ENCODE results near the gene C11orf86. TPM values are rescaled to one million over a fixed set of nuclear protein-coding genes. Genes with fewer than 3 reads are reported as not detected.

C11orf86 gene
- total RNA-seq, 1 donor from 2014 or later, result not detected

GRCh38 chr11:66937193-66937733, 37.8 kb upstream of the C11orf86 start:
- Histone ChIP-seq H3K27ac (ENCODE audit: low read depth, low read length) (no peak overlapping the region), H3K4me3 (ENCODE audit: insufficient read depth, low read depth, low read length) (no peak overlapping the region), H3K4me2 (ENCODE audit: low read length) (no peak overlapping the region), H3K9me3 (ENCODE audit: insufficient read depth, low read depth, low read length) (no peaks in the 10 kb centered on the region), H4K20me1 (ENCODE audit: insufficient read depth, low read length) (peaks cover 14% of the 10 kb centered on the region), H3K9ac (ENCODE audit: low read length) (no peak overlapping the region), H3K27me3 (ENCODE audit: insufficient read depth, low read length) (no peaks in the 10 kb centered on the region), H2AFZ (ENCODE audit: low read depth, low read length) (no peak overlapping the region), H3K79me2 (ENCODE audit: insufficient read depth, low read length) (no peaks in the 10 kb centered on the region), H3K36me3 (ENCODE audit: insufficient read depth, low read length) (no peaks in the 10 kb centered on the region), H3K4me1 (ENCODE audit: insufficient read depth, low read length) (peaks cover 3% of the 10 kb centered on the region)
- FAIRE-seq (no peak), DNase-seq (ENCODE audit: low read depth) (no peak)
- peaks cover 7% of the 10 kb centered on the region for H3K9me3 Mint-ChIP-seq (ENCODE audit: unreplicated experiment)
- H3K36me3 Mint-ChIP-seq (ENCODE audit: low read depth, unreplicated experiment), result no peaks in the 10 kb centered on the region
- no peak overlapping the region for H3K27ac Mint-ChIP-seq (ENCODE audit: unreplicated experiment)
- TF ChIP-seq CTCF (IDR thresholded peaks at IDR 0.05; ENCODE audit: insufficient read depth, low read depth, low read length) (no peak), EZH2 (IDR thresholded peaks at IDR 0.05; ENCODE audit: insufficient read depth, low read length) (no peak)
- peaks cover 3% of the 10 kb centered on the region for H3K27me3 Mint-ChIP-seq (ENCODE audit: low read depth, unreplicated experiment)
- H3K4me3 Mint-ChIP-seq (ENCODE audit: unreplicated experiment), result no peak overlapping the region
- peaks cover 5% of the 10 kb centered on the region for H3K4me1 Mint-ChIP-seq (ENCODE audit: low read depth, unreplicated experiment)

GRCh38 chr11:66938582-66939135, 36.4 kb upstream of the C11orf86 start:
- H3K4me1 Mint-ChIP-seq (ENCODE audit: low read depth, unreplicated experiment), result peaks cover under 1% of the 10 kb centered on the region
- H3K4me1 ChIP-seq (ENCODE audit: insufficient read depth, low read length), result peaks cover under 1% of the 10 kb centered on the region
- no peaks in the 10 kb centered on the region for H3K36me3 Mint-ChIP-seq (ENCODE audit: low read depth, unreplicated experiment)
- TF ChIP-seq EZH2 (IDR thresholded peaks at IDR 0.05; ENCODE audit: insufficient read depth, low read length) (no peak), CTCF (IDR thresholded peaks at IDR 0.05; ENCODE audit: insufficient read depth, low read depth, low read length) (no peak)
- H3K27ac ChIP-seq (ENCODE audit: low read depth, low read length), result no peak overlapping the region
- H3K9ac ChIP-seq (ENCODE audit: low read length), result no peak overlapping the region
- H3K9me3 ChIP-seq (ENCODE audit: insufficient read depth, low read depth, low read length), result no peaks in the 10 kb centered on the region
- H3K36me3 ChIP-seq (ENCODE audit: insufficient read depth, low read length), result no peaks in the 10 kb centered on the region
- H3K9me3 Mint-ChIP-seq (ENCODE audit: unreplicated experiment), result peaks cover 7% of the 10 kb centered on the region
- H3K27me3 ChIP-seq (ENCODE audit: insufficient read depth, low read length), result no peaks in the 10 kb centered on the region
- no peak overlapping the region for H3K4me3 ChIP-seq (ENCODE audit: insufficient read depth, low read depth, low read length)
- H3K27ac Mint-ChIP-seq (ENCODE audit: unreplicated experiment), result no peak overlapping the region
- FAIRE-seq, result no peak
- H3K4me2 ChIP-seq (ENCODE audit: low read length), result no peak overlapping the region
- no peak overlapping the region for H2AFZ ChIP-seq (ENCODE audit: low read depth, low read length)
- H3K4me3 Mint-ChIP-seq (ENCODE audit: unreplicated experiment), result no peak overlapping the region
- H3K27me3 Mint-ChIP-seq (ENCODE audit: low read depth, unreplicated experiment), result peaks cover 2% of the 10 kb centered on the region
- H4K20me1 ChIP-seq (ENCODE audit: insufficient read depth, low read length), result peaks cover 10% of the 10 kb centered on the region
- no peaks in the 10 kb centered on the region for H3K79me2 ChIP-seq (ENCODE audit: insufficient read depth, low read length)
- no peak for DNase-seq (ENCODE audit: low read depth)

GRCh38 chr11:66950112-66950535, 25.0 kb upstream of the C11orf86 start:
- H3K4me1 ChIP-seq (ENCODE audit: insufficient read depth, low read length), result peaks cover 11% of the 10 kb centered on the region
- H3K36me3 ChIP-seq (ENCODE audit: insufficient read depth, low read length), result no peaks in the 10 kb centered on the region
- no peaks in the 10 kb centered on the region for H3K27me3 ChIP-seq (ENCODE audit: insufficient read depth, low read length)
- peaks cover 13% of the 10 kb centered on the region for H3K4me1 Mint-ChIP-seq (ENCODE audit: low read depth, unreplicated experiment)
- no peak for TF ChIP-seq EZH2 (IDR thresholded peaks at IDR 0.05; ENCODE audit: insufficient read depth, low read length)
- no peak for TF ChIP-seq CTCF (IDR thresholded peaks at IDR 0.05; ENCODE audit: insufficient read depth, low read depth, low read length)
- DNase-seq (ENCODE audit: low read depth) (peak; percentile 77), FAIRE-seq (no peak)
- H3K4me2 ChIP-seq (ENCODE audit: low read length), result no peak overlapping the region
- no peaks in the 10 kb centered on the region for H3K9me3 Mint-ChIP-seq (ENCODE audit: unreplicated experiment)
- no peaks in the 10 kb centered on the region for H3K79me2 ChIP-seq (ENCODE audit: insufficient read depth, low read length)
- H3K27me3 Mint-ChIP-seq (ENCODE audit: low read depth, unreplicated experiment), result no peaks in the 10 kb centered on the region
- H3K4me3 Mint-ChIP-seq (ENCODE audit: unreplicated experiment), result no peak overlapping the region
- H2AFZ ChIP-seq (ENCODE audit: low read depth, low read length), result no peak overlapping the region
- no peaks in the 10 kb centered on the region for H4K20me1 ChIP-seq (ENCODE audit: insufficient read depth, low read length)
- no peak overlapping the region for H3K9ac ChIP-seq (ENCODE audit: low read length)
- H3K36me3 Mint-ChIP-seq (ENCODE audit: low read depth, unreplicated experiment), result peaks cover 2% of the 10 kb centered on the region
- no peak overlapping the region for H3K4me3 ChIP-seq (ENCODE audit: insufficient read depth, low read depth, low read length)
- H3K27ac Mint-ChIP-seq (ENCODE audit: unreplicated experiment), result peak overlapping the region; percentile 98
- H3K9me3 ChIP-seq (ENCODE audit: insufficient read depth, low read depth, low read length), result no peaks in the 10 kb centered on the region
- H3K27ac ChIP-seq (ENCODE audit: low read depth, low read length), result peak overlapping the region; percentile 39
